ENCODE measurements around the gene STK39.

DNA sequence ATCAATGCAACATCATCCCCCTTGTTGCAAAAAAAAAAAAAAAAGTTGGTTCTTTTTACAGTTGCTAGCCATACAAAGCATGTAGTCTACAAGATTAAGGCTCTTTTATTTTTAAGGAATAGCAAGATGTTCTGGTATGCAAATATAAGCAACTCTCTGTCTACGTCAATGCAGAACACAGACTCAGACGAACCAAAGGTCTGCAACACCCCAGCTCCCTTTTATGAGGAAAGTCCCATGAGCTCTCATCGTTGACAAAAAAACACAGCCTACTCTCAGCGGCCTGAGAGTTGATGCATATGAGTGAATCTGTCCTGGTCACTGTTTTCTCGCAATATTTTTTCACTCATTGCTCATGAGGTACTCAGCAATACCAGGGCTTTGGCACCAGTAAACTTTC lies 112.9 kb downstream of the STK39 start:
- TF ChIP-seq, protein P1, sequence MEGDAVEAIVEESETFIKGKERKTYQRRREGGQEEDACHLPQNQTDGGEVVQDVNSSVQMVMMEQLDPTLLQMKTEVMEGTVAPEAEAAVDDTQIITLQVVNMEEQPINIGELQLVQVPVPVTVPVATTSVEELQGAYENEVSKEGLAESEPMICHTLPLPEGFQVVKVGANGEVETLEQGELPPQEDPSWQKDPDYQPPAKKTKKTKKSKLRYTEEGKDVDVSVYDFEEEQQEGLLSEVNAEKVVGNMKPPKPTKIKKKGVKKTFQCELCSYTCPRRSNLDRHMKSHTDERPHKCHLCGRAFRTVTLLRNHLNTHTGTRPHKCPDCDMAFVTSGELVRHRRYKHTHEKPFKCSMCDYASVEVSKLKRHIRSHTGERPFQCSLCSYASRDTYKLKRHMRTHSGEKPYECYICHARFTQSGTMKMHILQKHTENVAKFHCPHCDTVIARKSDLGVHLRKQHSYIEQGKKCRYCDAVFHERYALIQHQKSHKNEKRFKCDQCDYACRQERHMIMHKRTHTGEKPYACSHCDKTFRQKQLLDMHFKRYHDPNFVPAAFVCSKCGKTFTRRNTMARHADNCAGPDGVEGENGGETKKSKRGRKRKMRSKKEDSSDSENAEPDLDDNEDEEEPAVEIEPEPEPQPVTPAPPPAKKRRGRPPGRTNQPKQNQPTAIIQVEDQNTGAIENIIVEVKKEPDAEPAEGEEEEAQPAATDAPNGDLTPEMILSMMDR (IDR thresholded peaks at IDR 0.05; ENCODE audit: insufficient read depth, low read length): no peak
- TF ChIP-seq POLR2AphosphoS5 (IDR thresholded peaks at IDR 0.05; ENCODE audit: low read depth) (no peak), GABPA (IDR thresholded peaks at IDR 0.05; ENCODE audit: low read depth) (no peak), SPI1 (IDR thresholded peaks at IDR 0.05; ENCODE audit: borderline replicate concordance, low read depth) (no peak)
- TF ChIP-seq, protein P2, sequence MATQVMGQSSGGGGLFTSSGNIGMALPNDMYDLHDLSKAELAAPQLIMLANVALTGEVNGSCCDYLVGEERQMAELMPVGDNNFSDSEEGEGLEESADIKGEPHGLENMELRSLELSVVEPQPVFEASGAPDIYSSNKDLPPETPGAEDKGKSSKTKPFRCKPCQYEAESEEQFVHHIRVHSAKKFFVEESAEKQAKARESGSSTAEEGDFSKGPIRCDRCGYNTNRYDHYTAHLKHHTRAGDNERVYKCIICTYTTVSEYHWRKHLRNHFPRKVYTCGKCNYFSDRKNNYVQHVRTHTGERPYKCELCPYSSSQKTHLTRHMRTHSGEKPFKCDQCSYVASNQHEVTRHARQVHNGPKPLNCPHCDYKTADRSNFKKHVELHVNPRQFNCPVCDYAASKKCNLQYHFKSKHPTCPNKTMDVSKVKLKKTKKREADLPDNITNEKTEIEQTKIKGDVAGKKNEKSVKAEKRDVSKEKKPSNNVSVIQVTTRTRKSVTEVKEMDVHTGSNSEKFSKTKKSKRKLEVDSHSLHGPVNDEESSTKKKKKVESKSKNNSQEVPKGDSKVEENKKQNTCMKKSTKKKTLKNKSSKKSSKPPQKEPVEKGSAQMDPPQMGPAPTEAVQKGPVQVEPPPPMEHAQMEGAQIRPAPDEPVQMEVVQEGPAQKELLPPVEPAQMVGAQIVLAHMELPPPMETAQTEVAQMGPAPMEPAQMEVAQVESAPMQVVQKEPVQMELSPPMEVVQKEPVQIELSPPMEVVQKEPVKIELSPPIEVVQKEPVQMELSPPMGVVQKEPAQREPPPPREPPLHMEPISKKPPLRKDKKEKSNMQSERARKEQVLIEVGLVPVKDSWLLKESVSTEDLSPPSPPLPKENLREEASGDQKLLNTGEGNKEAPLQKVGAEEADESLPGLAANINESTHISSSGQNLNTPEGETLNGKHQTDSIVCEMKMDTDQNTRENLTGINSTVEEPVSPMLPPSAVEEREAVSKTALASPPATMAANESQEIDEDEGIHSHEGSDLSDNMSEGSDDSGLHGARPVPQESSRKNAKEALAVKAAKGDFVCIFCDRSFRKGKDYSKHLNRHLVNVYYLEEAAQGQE (IDR thresholded peaks at IDR 0.05; ENCODE audit: insufficient replicate concordance, low read depth): no peak

Measured in HL-60 (cell line).